Stomach smooth muscle (tissue), 2 donors: ENCODE data around the gene SORCS3.

ENCODE experiments used
- H3K27ac ChIP-seq: one replicate; pipeline ENCODE4 v1.7.0; 2013; ENCODE audit warnings: mild to moderate bottlenecking, low read length, inconsistent platforms
- H3K27me3 ChIP-seq, 2 donors: one replicate each; pipeline ENCODE4 v1.7.0; 2013; ENCODE audit warnings: low read length in 2 of 2; ENCODE audit not compliant: insufficient read depth in 2 of 2, control insufficient read depth in 1 of 2
- H3K36me3 ChIP-seq, 2 donors: one replicate each; pipeline ENCODE4 v1.7.0; 2013; ENCODE audit warnings: low read length in 2 of 2; ENCODE audit not compliant: control insufficient read depth in 2 of 2, insufficient read depth in 2 of 2
- H3K4me1 ChIP-seq: one replicate; pipeline ENCODE4 v1.7.0; 2013; ENCODE audit warnings: low read length; ENCODE audit not compliant: control insufficient read depth, insufficient read depth
- H3K4me3 ChIP-seq, 2 donors: one replicate each; pipeline ENCODE4 v1.7.0; 2013; ENCODE audit warnings: low read length in 2 of 2
- H3K9ac ChIP-seq, 2 donors: one replicate each; pipeline ENCODE4 v1.7.0; 2013; ENCODE audit warnings: low read length in 2 of 2, mild to moderate bottlenecking in 1 of 2
- H3K9me3 ChIP-seq, 2 donors: one replicate each; pipeline ENCODE4 v1.7.0; 2013; ENCODE audit warnings: low read length in 2 of 2; ENCODE audit not compliant: control insufficient read depth in 2 of 2
- donor health status: healthy.
- donor health status: Pancreatic carcinoma.

Gene SORCS3

GRCh38 chr10:105075031-105075430 is 433.9 kb downstream of the SORCS3 start:
- Histone ChIP-seq H3K4me3 (no peak overlapping the region), H3K27me3 (no peaks in the 10 kb centered on the region), H3K36me3 (no peaks in the 10 kb centered on the region), H3K27ac (no peak overlapping the region), H3K4me1 (no peaks in the 10 kb centered on the region), H3K9ac (no peak overlapping the region), H3K9me3 (no peaks in the 10 kb centered on the region)

GRCh38 chr10:105085980-105086379 is 444.9 kb downstream of the SORCS3 start:
- Histone ChIP-seq H3K9ac (no peak overlapping the region), H3K36me3 (no peaks in the 10 kb centered on the region), H3K9me3 (no peaks in the 10 kb centered on the region), H3K27ac (no peak overlapping the region), H3K27me3 (no peaks in the 10 kb centered on the region), H3K4me1 (no peaks in the 10 kb centered on the region), H3K4me3 (no peak overlapping the region)

- no peaks in the 10 kb centered on the region for H3K9me3 ChIP-seq
- H3K9ac ChIP-seq: no peak overlapping the region
- H3K27me3 ChIP-seq: no peaks in the 10 kb centered on the region
- no peaks in the 10 kb centered on the region for H3K36me3 ChIP-seq
- H3K4me3 ChIP-seq: no peak overlapping the region
- no peak overlapping the region for H3K27ac ChIP-seq
- no peaks in the 10 kb centered on the region for H3K4me1 ChIP-seq
Measured at GRCh38 chr10:105094048-105094447, 453.0 kb downstream of the SORCS3 start.

GRCh38 chr10:105096316-105096715 is 455.2 kb downstream of the SORCS3 start:
- Histone ChIP-seq H3K27me3 (no peaks in the 10 kb centered on the region), H3K4me1 (no peaks in the 10 kb centered on the region), H3K9me3 (no peaks in the 10 kb centered on the region), H3K27ac (no peak overlapping the region), H3K36me3 (no peaks in the 10 kb centered on the region), H3K9ac (no peak overlapping the region), H3K4me3 (no peak overlapping the region)

GRCh38 chr10:105102977-105103376 is 461.9 kb downstream of the SORCS3 start:
- no peaks in the 10 kb centered on the region for H3K9me3 ChIP-seq
- no peak overlapping the region for H3K27ac ChIP-seq
- no peaks in the 10 kb centered on the region for H3K27me3 ChIP-seq
- no peak overlapping the region for H3K4me3 ChIP-seq
- no peaks in the 10 kb centered on the region for H3K36me3 ChIP-seq
- no peaks in the 10 kb centered on the region for H3K4me1 ChIP-seq
- H3K9ac ChIP-seq: no peak overlapping the region

GRCh38 chr10:105104297-105104696 is 463.2 kb downstream of the SORCS3 start:
- H3K9me3 ChIP-seq: no peaks in the 10 kb centered on the region
- H3K9ac ChIP-seq: no peak overlapping the region
- no peak overlapping the region for H3K4me3 ChIP-seq
- H3K36me3 ChIP-seq: no peaks in the 10 kb centered on the region
- no peak overlapping the region for H3K27ac ChIP-seq
- H3K27me3 ChIP-seq: no peaks in the 10 kb centered on the region
- no peaks in the 10 kb centered on the region for H3K4me1 ChIP-seq

- Histone ChIP-seq H3K36me3 (no peaks in the 10 kb centered on the region), H3K4me1 (no peaks in the 10 kb centered on the region), H3K27me3 (no peaks in the 10 kb centered on the region), H3K9ac (no peak overlapping the region), H3K27ac (no peak overlapping the region), H3K4me3 (no peak overlapping the region), H3K9me3 (no peaks in the 10 kb centered on the region)
Measured at GRCh38 chr10:105109164-105109563, 468.1 kb downstream of the SORCS3 start.

- H3K4me1 ChIP-seq: no peaks in the 10 kb centered on the region
- no peaks in the 10 kb centered on the region for H3K27me3 ChIP-seq
- no peak overlapping the region for H3K27ac ChIP-seq
- H3K36me3 ChIP-seq: no peaks in the 10 kb centered on the region
- no peaks in the 10 kb centered on the region for H3K9me3 ChIP-seq
- H3K4me3 ChIP-seq: no peak overlapping the region
- no peak overlapping the region for H3K9ac ChIP-seq
Measured at GRCh38 chr10:105112862-105113261, 471.8 kb downstream of the SORCS3 start.

GRCh38 chr10:105113666-105114065 is 472.6 kb downstream of the SORCS3 start:
- H3K9ac ChIP-seq: no peak overlapping the region
- no peaks in the 10 kb centered on the region for H3K9me3 ChIP-seq
- no peak overlapping the region for H3K27ac ChIP-seq
- H3K4me3 ChIP-seq: no peak overlapping the region
- H3K27me3 ChIP-seq: no peaks in the 10 kb centered on the region
- H3K4me1 ChIP-seq: no peaks in the 10 kb centered on the region
- H3K36me3 ChIP-seq: no peaks in the 10 kb centered on the region

GRCh38 chr10:105121743-105122142 is 480.7 kb downstream of the SORCS3 start:
- Histone ChIP-seq H3K4me3 (no peak overlapping the region), H3K27ac (no peak overlapping the region), H3K4me1 (no peaks in the 10 kb centered on the region), H3K9me3 (no peaks in the 10 kb centered on the region), H3K36me3 (no peaks in the 10 kb centered on the region), H3K9ac (no peak overlapping the region), H3K27me3 (no peaks in the 10 kb centered on the region)

- no peaks in the 10 kb centered on the region for H3K4me1 ChIP-seq
- H3K4me3 ChIP-seq: no peak overlapping the region
- H3K9me3 ChIP-seq: no peaks in the 10 kb centered on the region
- no peak overlapping the region for H3K9ac ChIP-seq
- H3K36me3 ChIP-seq: no peaks in the 10 kb centered on the region
- H3K27ac ChIP-seq: no peak overlapping the region
- H3K27me3 ChIP-seq: no peaks in the 10 kb centered on the region
Measured at GRCh38 chr10:105128111-105128510, 487.0 kb downstream of the SORCS3 start.
